Tibial nerve (tissue), 4 donors: ENCODE measurements around the gene CETN1.

Experiments
- EP300 ChIP-seq, 2 donors: sonication (generic); formaldehyde crosslinking; IDR thresholded peaks; one replicate each; pipeline ENCODE4 v1.6.1; 2017; ENCODE audit warnings: antibody characterized with exemption in 2 of 2, mild to moderate bottlenecking in 1 of 2
- TF ChIP-seq, protein P1 (sequence below), 5 experiments: fragments of 200-600 bp in 3 of 5; fragments of 450-650 bp in 2 of 5; sonication (generic) in 3 of 5; IDR thresholded peaks; one replicate each; pipeline ENCODE4 v1.5.1; 2016 to 2019; ENCODE audit warnings: antibody characterized with exemption in 5 of 5, mild to moderate bottlenecking in 3 of 5, moderate library complexity in 2 of 5

DNA sequence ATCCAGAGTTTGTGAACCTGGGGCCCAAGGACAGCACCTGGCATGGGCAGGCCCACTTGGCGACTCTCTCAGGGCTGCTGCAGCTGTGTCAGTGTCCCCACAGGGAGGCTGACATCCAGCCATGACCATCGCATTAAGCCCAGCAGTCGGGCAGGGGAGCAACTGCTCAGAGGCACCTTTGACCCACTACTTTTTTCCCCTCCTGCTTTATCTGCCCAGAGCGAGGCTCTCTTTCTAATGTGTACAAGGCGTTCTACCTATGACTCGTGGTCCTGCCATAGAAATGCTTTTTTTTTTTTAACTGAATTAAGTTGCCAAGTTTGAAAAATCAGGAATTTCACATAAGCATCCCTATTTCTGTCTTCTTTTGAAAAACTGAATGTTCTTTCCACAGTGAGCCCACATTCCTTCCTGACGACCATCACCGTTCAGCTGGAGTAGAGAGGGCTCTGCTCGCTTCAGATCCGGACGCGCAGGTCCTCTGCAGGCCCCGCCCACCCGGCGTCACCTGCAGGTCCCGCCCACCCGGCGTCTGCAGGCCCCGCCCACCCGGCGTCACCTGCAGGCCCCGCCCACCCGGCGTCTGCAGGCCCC lies 16.2 kb downstream of the CETN1 start:
- TF ChIP-seq, protein P1, sequence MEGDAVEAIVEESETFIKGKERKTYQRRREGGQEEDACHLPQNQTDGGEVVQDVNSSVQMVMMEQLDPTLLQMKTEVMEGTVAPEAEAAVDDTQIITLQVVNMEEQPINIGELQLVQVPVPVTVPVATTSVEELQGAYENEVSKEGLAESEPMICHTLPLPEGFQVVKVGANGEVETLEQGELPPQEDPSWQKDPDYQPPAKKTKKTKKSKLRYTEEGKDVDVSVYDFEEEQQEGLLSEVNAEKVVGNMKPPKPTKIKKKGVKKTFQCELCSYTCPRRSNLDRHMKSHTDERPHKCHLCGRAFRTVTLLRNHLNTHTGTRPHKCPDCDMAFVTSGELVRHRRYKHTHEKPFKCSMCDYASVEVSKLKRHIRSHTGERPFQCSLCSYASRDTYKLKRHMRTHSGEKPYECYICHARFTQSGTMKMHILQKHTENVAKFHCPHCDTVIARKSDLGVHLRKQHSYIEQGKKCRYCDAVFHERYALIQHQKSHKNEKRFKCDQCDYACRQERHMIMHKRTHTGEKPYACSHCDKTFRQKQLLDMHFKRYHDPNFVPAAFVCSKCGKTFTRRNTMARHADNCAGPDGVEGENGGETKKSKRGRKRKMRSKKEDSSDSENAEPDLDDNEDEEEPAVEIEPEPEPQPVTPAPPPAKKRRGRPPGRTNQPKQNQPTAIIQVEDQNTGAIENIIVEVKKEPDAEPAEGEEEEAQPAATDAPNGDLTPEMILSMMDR (IDR thresholded peaks at IDR 0.05): no peak
- TF ChIP-seq EP300 (IDR thresholded peaks at IDR 0.05): no peak
